ENCODE data around the gene SMAD5. TPM values are rescaled to one million over a fixed set of nuclear protein-coding genes. Genes with fewer than 3 reads are reported as not detected.

SMAD5 gene
- total RNA-seq, 1 donor from 2014 or later, result 30.4 TPM

- no peaks in the 10 kb centered on the region for H3K9me3 Mint-ChIP-seq
- H3K27me3 Mint-ChIP-seq, result no peaks in the 10 kb centered on the region
- H3K27ac Mint-ChIP-seq, result no peak overlapping the region
- ATAC-seq (ENCODE audit: low read depth) (no peak), DNase-seq (no peak)
- H3K4me3 Mint-ChIP-seq, result no peak overlapping the region
- H3K36me3 Mint-ChIP-seq (ENCODE audit: low read depth), result peaks cover 34% of the 10 kb centered on the region
- H3K4me1 Mint-ChIP-seq, result no peaks in the 10 kb centered on the region
- intact Hi-C loops (cut with micrococcal nuclease), result no loop called here
- TF ChIP-seq CTCF (IDR thresholded peaks at IDR 0.05), result no peak
- CTCF ChIA-PET, result no interaction called here
- POLR2A ChIA-PET, result no interaction called here
Measured at GRCh38 chr5:136182618-136183017, 50.0 kb downstream of the SMAD5 start.

- Mint-ChIP-seq H3K36me3 (ENCODE audit: low read depth) (peaks cover 27% of the 10 kb centered on the region), H3K9me3 (no peaks in the 10 kb centered on the region), H3K27me3 (peaks cover 3% of the 10 kb centered on the region), H3K27ac (no peak overlapping the region), H3K4me1 (no peaks in the 10 kb centered on the region), H3K4me3 (no peak overlapping the region)
- CTCF ChIA-PET, result no interaction called here
- POLR2A ChIA-PET, result no interaction called here
- DNase-seq, result no peak
- no peak for TF ChIP-seq CTCF (IDR thresholded peaks at IDR 0.05)
- no peak for ATAC-seq (ENCODE audit: low read depth)
- intact Hi-C loops (cut with micrococcal nuclease), result no loop called here
Measured at GRCh38 chr5:136185974-136186665, 53.5 kb downstream of the SMAD5 start.

GRCh38 chr5:136186796-136187195 is 54.2 kb downstream of the SMAD5 start:
- no peak for TF ChIP-seq CTCF (IDR thresholded peaks at IDR 0.05)
- ChIA-PET CTCF (no interaction called here), POLR2A (no interaction called here)
- DNase-seq (no peak), ATAC-seq (ENCODE audit: low read depth) (no peak)
- Mint-ChIP-seq H3K4me3 (no peak overlapping the region), H3K36me3 (ENCODE audit: low read depth) (peaks cover 25% of the 10 kb centered on the region), H3K27ac (no peak overlapping the region), H3K27me3 (peaks cover 9% of the 10 kb centered on the region), H3K4me1 (peaks cover 3% of the 10 kb centered on the region), H3K9me3 (no peaks in the 10 kb centered on the region)
- intact Hi-C loops (cut with micrococcal nuclease), result no loop called here

- TF ChIP-seq CTCF (IDR thresholded peaks at IDR 0.05), result no peak
- Mint-ChIP-seq H3K36me3 (ENCODE audit: low read depth) (peaks cover 25% of the 10 kb centered on the region), H3K9me3 (no peaks in the 10 kb centered on the region), H3K4me3 (no peak overlapping the region), H3K4me1 (peaks cover 8% of the 10 kb centered on the region), H3K27me3 (peaks cover 18% of the 10 kb centered on the region), H3K27ac (no peak overlapping the region)
- no peak for ATAC-seq (ENCODE audit: low read depth)
- intact Hi-C loops (cut with micrococcal nuclease), result no loop called here
- ChIA-PET POLR2A (no interaction called here), CTCF (no interaction called here)
- DNase-seq, result no peak
Measured at GRCh38 chr5:136188859-136189258, 56.2 kb downstream of the SMAD5 start.

DNA sequence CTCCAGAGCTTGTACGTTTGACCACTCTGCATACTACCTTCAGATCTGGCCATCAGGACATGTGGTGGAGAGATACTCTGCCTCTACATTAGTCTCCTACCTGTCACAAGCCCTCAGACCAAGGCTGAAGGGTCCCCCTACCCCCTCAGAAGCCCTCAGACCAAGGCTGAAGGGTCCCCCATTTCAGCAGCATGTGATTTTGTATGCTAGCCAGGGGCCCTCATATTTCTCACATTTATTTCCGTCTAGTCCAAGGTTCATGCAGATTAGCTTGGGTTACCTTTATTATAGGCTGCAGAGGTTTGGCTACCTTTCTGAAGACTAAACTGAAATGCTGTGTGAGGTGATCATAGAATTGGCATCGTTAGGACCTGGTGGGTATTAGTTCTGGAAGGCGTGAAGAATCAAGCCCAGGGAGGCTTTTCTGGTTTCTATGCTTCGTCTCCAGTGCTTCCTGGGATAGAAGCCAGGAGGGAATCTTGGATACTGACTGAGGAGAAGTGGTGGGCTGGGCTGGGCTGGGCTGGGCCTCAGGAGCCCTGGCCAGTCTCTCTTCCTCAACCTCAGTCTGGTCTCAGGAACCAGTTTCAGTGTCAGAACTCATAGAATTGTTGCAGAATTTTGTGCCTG is 57.6 kb downstream of the SMAD5 start:
- no peak for ATAC-seq (ENCODE audit: low read depth)
- Mint-ChIP-seq H3K4me3 (no peak overlapping the region), H3K36me3 (ENCODE audit: low read depth) (peaks cover 25% of the 10 kb centered on the region), H3K27me3 (peaks cover 29% of the 10 kb centered on the region), H3K27ac (no peak overlapping the region), H3K4me1 (peaks cover 8% of the 10 kb centered on the region), H3K9me3 (no peaks in the 10 kb centered on the region)
- ChIA-PET POLR2A (no interaction called here), CTCF (no interaction called here)
- intact Hi-C loops (cut with micrococcal nuclease), result no loop called here
- no peak for TF ChIP-seq CTCF (IDR thresholded peaks at IDR 0.05)
- no peak for DNase-seq

All from activated B cell treated with CpG ODN at 0.5 μM for 24 hours (primary cell).